Stimulated activated CD4-positive, alpha-beta T cell treated with anti-CD3 and anti-CD28 coated beads, Interleukin-4, amount 100 ng/mL, for 1 hour (primary cell): ENCODE data around the gene RXFP2.

Experiments used
- DNase-seq: peaks from one replicate; pipeline ENCODE4 v3.0.0-alpha.2; 2020

The RXFP2 gene

GRCh38 chr13:31739226-31739625 lies at the start of gene RXFP2:
RXFP2 (plus strand) TSS chr13:31739526; CDS start chr13:31739613, 87 bp downstream.
- DNase-seq = no peak

- DNase-seq = no peak
These were observed 42.0 kb upstream of the RXFP2 start for GRCh38 chr13:31697290-31697689.

GRCh38 chr13:31699650-31700049 lies 39.7 kb upstream of the RXFP2 start:
- DNase-seq = no peak

- DNase-seq = no peak
These were observed 35.5 kb upstream of the RXFP2 start for GRCh38 chr13:31703780-31704179.

GRCh38 chr13:31706105-31706504 lies 33.2 kb upstream of the RXFP2 start:
- no peak for DNase-seq

GRCh38 chr13:31717583-31717982 lies 21.7 kb upstream of the RXFP2 start:
- DNase-seq = no peak

- DNase-seq = no peak
These were observed 20.1 kb upstream of the RXFP2 start for GRCh38 chr13:31719214-31719613.

- DNase-seq = no peak
These were observed 16.7 kb upstream of the RXFP2 start for GRCh38 chr13:31722673-31723072.

- no peak for DNase-seq
These were observed 13.5 kb upstream of the RXFP2 start for GRCh38 chr13:31725841-31726240.

- DNase-seq = no peak
These were observed 7.4 kb upstream of the RXFP2 start for GRCh38 chr13:31731921-31732320.

- DNase-seq = no peak
These were observed 6.3 kb upstream of the RXFP2 start for GRCh38 chr13:31733066-31733465.

GRCh38 chr13:31733647-31734046 lies 5.7 kb upstream of the RXFP2 start:
- DNase-seq = no peak

GRCh38 chr13:31742097-31742734 lies 2.9 kb downstream of the RXFP2 start:
- peak; percentile 46 for DNase-seq

- no peak for DNase-seq
These were observed 8.0 kb downstream of the RXFP2 start for GRCh38 chr13:31747291-31747690.

GRCh38 chr13:31747966-31748365 lies 8.6 kb downstream of the RXFP2 start:
- DNase-seq = no peak

GRCh38 chr13:31749929-31750328 lies 10.6 kb downstream of the RXFP2 start:
- no peak for DNase-seq

- no peak for DNase-seq
These were observed 15.9 kb downstream of the RXFP2 start for GRCh38 chr13:31755211-31755610.

GRCh38 chr13:31755803-31756212 lies 16.5 kb downstream of the RXFP2 start:
- no peak for DNase-seq

- no peak for DNase-seq
These were observed 17.0 kb downstream of the RXFP2 start for GRCh38 chr13:31756346-31756745.

GRCh38 chr13:31761951-31762350 lies 22.6 kb downstream of the RXFP2 start:
- no peak for DNase-seq

GRCh38 chr13:31764556-31764955 lies 25.2 kb downstream of the RXFP2 start:
- DNase-seq = no peak

- DNase-seq = no peak
These were observed 25.9 kb downstream of the RXFP2 start for GRCh38 chr13:31765138-31765785.

GRCh38 chr13:31767175-31767900 lies 28.0 kb downstream of the RXFP2 start:
- DNase-seq = no peak

- DNase-seq = no peak
These were observed 29.0 kb downstream of the RXFP2 start for GRCh38 chr13:31768351-31768750.
